Heart left ventricle (tissue), 16 donors: ENCODE data around the gene IRX6. TPM values are rescaled to one million over a fixed set of nuclear protein-coding genes. Genes with fewer than 3 reads are reported as not detected.

ENCODE experiments used
- ATAC-seq, 4 donors: fragments of 200-7000 bp; cut with Tn5 transposase; one replicate each; pipeline ENCODE4 v1.9.1; 2020 to 2022; ENCODE audit warnings: moderate library complexity in 4 of 4, mild to moderate bottlenecking in 3 of 4, moderate number of reproducible peaks in 1 of 4
- DNase-seq, 5 donors: peaks; one replicate each; pipeline ENCODE4 v3.0.0-alpha.2; 2020
- H3K27ac ChIP-seq, 12 donors: fragments of 200-600 bp; sonication (generic) in 4 of 12; one replicate each; pipeline versions ENCODE4 v1.5.0 to v1.8.0; 2016 to 2022; ENCODE audit warnings: mild to moderate bottlenecking in 2 of 12
- H3K27me3 ChIP-seq, 9 donors: fragments of 200-600 bp; sonication (generic) in 2 of 9; one replicate each; pipeline versions ENCODE4 v1.5.1 to v1.8.0; 2016 to 2022; ENCODE audit warnings: mild to moderate bottlenecking in 3 of 9
- H3K36me3 ChIP-seq, 9 donors: fragments of 200-600 bp; sonication (generic) in 2 of 9; one replicate each; pipeline versions ENCODE4 v1.5.0 to v1.8.0; 2018 to 2022; ENCODE audit warnings: mild to moderate bottlenecking in 2 of 9
- H3K4me1 ChIP-seq, 12 donors: fragments of 200-600 bp; sonication (generic) in 4 of 12; one replicate each; pipeline versions ENCODE4 v1.5.0 to v1.8.0; 2016 to 2022; ENCODE audit warnings: mild to moderate bottlenecking in 3 of 12
- H3K4me3 ChIP-seq, 12 donors: fragments of 200-600 bp; sonication (generic) in 4 of 12; one replicate each; pipeline versions ENCODE4 v1.5.0 to v1.8.0; 2017 to 2022; ENCODE audit warnings: mild to moderate bottlenecking in 9 of 12, moderate library complexity in 4 of 12
- H3K9me3 ChIP-seq, 12 donors: fragments of 200-600 bp; sonication (generic) in 4 of 12; one replicate each; pipeline versions ENCODE4 v1.5.0 to v1.8.0; 2016 to 2022; ENCODE audit warnings: mild to moderate bottlenecking in 1 of 12
- CTCF ChIP-seq, 12 donors: fragments of 200-600 bp; sonication (generic) in 4 of 12; IDR thresholded peaks; one replicate each; pipeline versions ENCODE4 v1.5.0 to v1.8.0; 2018 to 2022; ENCODE audit warnings: antibody characterized with exemption in 12 of 12, mild to moderate bottlenecking in 5 of 12
- POLR2A ChIP-seq, 2 donors: fragments of 450-650 bp; IDR thresholded peaks; one replicate each; pipeline ENCODE4 v1.6.1; 2017; ENCODE audit warnings: antibody characterized with exemption in 2 of 2, mild to moderate bottlenecking in 2 of 2, moderate library complexity in 2 of 2
- WGBS, 4 donors: extraction: QIAGEN DNeasy Blood & Tissue Kit in 2 of 4; methylation state at CpG; one replicate each; pipeline versions ENCODE4 v1.1.5 to v1.1.7; 2013 to 2018; 5-methylcytosine and 5-hydroxymethylcytosine counted together
- intact Hi-C, 10 donors: fragments of 100-400 bp; cut with DNase I; formaldehyde crosslinking; loops; one replicate each; pipeline versions ENCODE4 v1.11.1 to v1.14.2; 2022
- polyA plus RNA-seq, 2 donors: library from polyadenylated mRNA; stranded (reverse); fragments of 200-250 nt; gene quantifications; one replicate each; pipeline ENCODE4 v1.2.3, GENCODE V29; 2013
- total RNA-seq, 9 donors: library from RNA; depleted of rRNA in 2 of 9; stranded (reverse); fragments of >200 nt in 2 of 9; fragmentation: NEBNext Ultra II Directional in 3 of 9; extraction: Animal tissue kit (Norgen Biotek cat#: 25700) in 3 of 9; gene quantifications; one replicate each; pipeline versions ENCODE4 v1.1.0 to v1.2.4, GENCODE V29; 2016 to 2023
- donor health status: ischemic (EF 13 %, LVEDD 7.1; RV severe dilation, severe dysfunction).
- donor health status: healthy with polysubstance abuse.
- donor health status: DM: no; HTN: yes; CAD: no.
- donor health status: DM: no; HTN: no; CAD: no.
- donor health status: ischemic (EF 25% LVEDD 6.9; RV normal size, moderate dysfunction).
- donor health status: ischemic (EF 25% LVEDD 5.7; RV mildly dilated, moderate dysfunction).
- donor health status: healthy.
- donor health status: DM: yes; HTN: yes; CAD: no.
- donor health status: ischemic (EF 35%, LVEDD 5.7; RV mildly dilated, moderate dysfunction).
- donor health status: nonischemic (EF 11% LVEDD 7.7; RV severe dilation, severe dysfunction).
- donor health status: DM: yes; HTN: yes; CAD: no.
- donor health status: PGD.
- donor health status: ischemic (EF 29% LVEDD 5.4; RV normal size, mild dysfunction).
- donor health status: nonischemic (EF 23%, LVEDD 6.1; RV moderate dilation, normal function).

Gene IRX6
- total and polyA plus RNA-seq, 11 donors: 0.96 to 48.4 (median 12.4) TPM

- H3K9me3 ChIP-seq: no peaks in the 10 kb centered on the region
- H3K4me1 ChIP-seq: peaks cover 0 to 6% (median 0%) of the 10 kb centered on the region in 12 donors
- TF ChIP-seq CTCF (IDR thresholded peaks at IDR 0.05): no peak
- TF ChIP-seq POLR2A (IDR thresholded peaks at IDR 0.05): no peak
- no peak for DNase-seq
- H3K27me3 ChIP-seq: peaks cover 0 to 23% (median 0%) of the 10 kb centered on the region in 9 donors
- ATAC-seq: no peak
- H3K27ac ChIP-seq: no peak overlapping the region
- 77 to 89% (median 85%) methylated on average over 10 of the region's 10 CpGs for WGBS, 4 donors
- H3K36me3 ChIP-seq: no peaks in the 10 kb centered on the region
- H3K4me3 ChIP-seq: no peak overlapping the region
- intact Hi-C loops: no loop called here
These were observed 26.7 kb upstream of the IRX6 start for GRCh38 chr16:55297062-55297909.

GRCh38 chr16:55297910-55298479, 26.0 kb upstream of the IRX6 start:
- no peak for TF ChIP-seq POLR2A (IDR thresholded peaks at IDR 0.05)
- TF ChIP-seq CTCF (IDR thresholded peaks at IDR 0.05): no peak
- Histone ChIP-seq H3K27ac (no peak overlapping the region), H3K36me3 (no peaks in the 10 kb centered on the region), H3K9me3 (no peaks in the 10 kb centered on the region), H3K27me3 (peaks cover 0 to 30% (median 4%) of the 10 kb centered on the region in 9 donors), H3K4me3 (no peak overlapping the region), H3K4me1 (peaks cover 0 to 6% (median 0%) of the 10 kb centered on the region in 12 donors)
- WGBS, 4 donors: 0 to 42% (median 1%) methylated on average over 1 of the region's 1 CpG
- DNase-seq: no peak
- no peak for ATAC-seq
- intact Hi-C loops: no loop called here

GRCh38 chr16:55301385-55302008, 22.5 kb upstream of the IRX6 start:
- peaks cover 0 to 41% (median 4%) of the 10 kb centered on the region in 9 donors for H3K27me3 ChIP-seq
- no peaks in the 10 kb centered on the region for H3K36me3 ChIP-seq
- intact Hi-C loops: no loop called here
- 73 to 79% (median 75%) methylated on average over 11 of the region's 11 CpGs for WGBS, 4 donors
- H3K9me3 ChIP-seq: no peaks in the 10 kb centered on the region
- DNase-seq (no peak), ATAC-seq (no peak)
- H3K4me1 ChIP-seq: no peaks in the 10 kb centered on the region
- no peak overlapping the region for H3K4me3 ChIP-seq
- H3K27ac ChIP-seq: no peak overlapping the region
- TF ChIP-seq POLR2A (IDR thresholded peaks at IDR 0.05): no peak
- no peak for TF ChIP-seq CTCF (IDR thresholded peaks at IDR 0.05)

- Histone ChIP-seq H3K36me3 (no peaks in the 10 kb centered on the region), H3K27me3 (peaks cover 0 to 41% (median 4%) of the 10 kb centered on the region in 9 donors), H3K4me1 (no peaks in the 10 kb centered on the region), H3K4me3 (no peak overlapping the region), H3K27ac (no peak overlapping the region), H3K9me3 (no peaks in the 10 kb centered on the region)
- peak in 2 of 4 donors; percentile 62 to 63 for ATAC-seq
- WGBS, 4 donors: 17 to 30% (median 18%) methylated on average over 3 to 6 of the region's 6 CpGs
- TF ChIP-seq CTCF (IDR thresholded peaks at IDR 0.05) (no peak), POLR2A (IDR thresholded peaks at IDR 0.05) (no peak)
- no peak for DNase-seq
- intact Hi-C loops: no loop called here
These were observed 21.4 kb upstream of the IRX6 start for GRCh38 chr16:55302635-55303034.
